ENCODE data around the gene SLC41A3. TPM values are rescaled to one million over a fixed set of nuclear protein-coding genes. Genes with fewer than 3 reads are reported as not detected.

The SLC41A3 gene
- total RNA-seq, 1 experiment from 2014 or later, result 35.5 TPM

GRCh38 chr3:126024049-126024854 lies 59.7 kb downstream of the SLC41A3 start:
- Histone ChIP-seq H3K4me2 (ENCODE audit: insufficient read depth, insufficient read length, low read length) (no peak overlapping the region), H3K18ac (ENCODE audit: insufficient read length, low read depth, low read length) (no peak overlapping the region), H4K91ac (ENCODE audit: insufficient read length, low read depth, low read length) (no peak overlapping the region), H3K27ac (ENCODE audit: insufficient read length, low read depth, low read length) (no peak overlapping the region), H2BK20ac (ENCODE audit: low read depth, low read length, poor library complexity, severe bottlenecking) (no peak overlapping the region), H3K14ac (ENCODE audit: insufficient read depth, low read length) (no peak overlapping the region), H3T11ph (ENCODE audit: low read length) (no peak overlapping the region), H2BK15ac (ENCODE audit: low read depth, low read length) (no peak overlapping the region), H3K4ac (ENCODE audit: low read depth, low read length) (no peak overlapping the region), H2AFZ (ENCODE audit: low read length) (no peak overlapping the region), H3K23me2 (ENCODE audit: insufficient read length, low read depth, low read length, poor library complexity, severe bottlenecking) (no peaks in the 10 kb centered on the region), H2AK5ac (ENCODE audit: insufficient read length, low read length) (no peak overlapping the region), H3K56ac (ENCODE audit: insufficient read length, low read depth, low read length) (no peak overlapping the region), H2BK5ac (ENCODE audit: insufficient read length, low read length) (no peak overlapping the region), H3K79me1 (ENCODE audit: insufficient read depth, low read depth, low read length, poor library complexity, severe bottlenecking) (no peaks in the 10 kb centered on the region), H4K8ac (replicated peaks; ENCODE audit: insufficient read length, low read depth, low read length) (no peak overlapping the region), H4K5ac (ENCODE audit: insufficient read length, low read depth, low read length) (no peak overlapping the region), H3K9me3 (ENCODE audit: control insufficient read depth, low read depth, low read length) (peaks cover 16% of the 10 kb centered on the region), H3K23ac (ENCODE audit: insufficient read length, low read depth, low read length) (no peak overlapping the region), H4K20me1 (ENCODE audit: control insufficient read depth, insufficient read depth, insufficient read length) (no peaks in the 10 kb centered on the region), H3K79me2 (ENCODE audit: insufficient read depth, low read length) (no peaks in the 10 kb centered on the region), H3K27me3 (ENCODE audit: insufficient read depth, low read length) (no peaks in the 10 kb centered on the region), H3K9ac (ENCODE audit: extremely low read depth, insufficient read length, low read length) (no peak overlapping the region), H3K4me1 (ENCODE audit: insufficient read depth, low read length) (peaks cover 6% of the 10 kb centered on the region; the same call in 1 of the 2 replicates), H2BK12ac (ENCODE audit: insufficient read length, low read depth, low read length) (no peak overlapping the region), H2BK120ac (ENCODE audit: low read depth, low read length, poor library complexity, severe bottlenecking) (no peak overlapping the region)
- peak; percentile 15 for DNase-seq
- no CpG with 5 or more reads among the region's 9 CpGs for WGBS (ENCODE audit: extremely low coverage, insufficient read length, low lambda C conversion rate)
- no peak for TF ChIP-seq CTCF (conservative IDR thresholded peaks at IDR 0.05)
- Mint-ChIP-seq H3K36me3 (ENCODE audit: insufficient read depth in 1 of 3, low read depth in 3 of 3) (peaks cover 29 to 56% (median 48%) of the 10 kb centered on the region in 3 experiments), H3K4me1 (peaks cover 33 to 35% of the 10 kb centered on the region in 2 experiments), H3K4me3 (no peak overlapping the region), H3K27ac (no peak overlapping the region; a peak in 1 of 7 replicates), H3K27me3 (ENCODE audit: low read depth) (peaks cover 3% of the 10 kb centered on the region), H3K9me3 (peaks cover 20 to 25% of the 10 kb centered on the region in 2 experiments)
